ENCODE data around the gene RPTOR. TPM values are rescaled to one million over a fixed set of nuclear protein-coding genes. Genes with fewer than 3 reads are reported as not detected.

The RPTOR gene
- total RNA-seq, 6 experiments from 2014 or later: 34.4 to 39.2 (median 35.5) TPM

DNA sequence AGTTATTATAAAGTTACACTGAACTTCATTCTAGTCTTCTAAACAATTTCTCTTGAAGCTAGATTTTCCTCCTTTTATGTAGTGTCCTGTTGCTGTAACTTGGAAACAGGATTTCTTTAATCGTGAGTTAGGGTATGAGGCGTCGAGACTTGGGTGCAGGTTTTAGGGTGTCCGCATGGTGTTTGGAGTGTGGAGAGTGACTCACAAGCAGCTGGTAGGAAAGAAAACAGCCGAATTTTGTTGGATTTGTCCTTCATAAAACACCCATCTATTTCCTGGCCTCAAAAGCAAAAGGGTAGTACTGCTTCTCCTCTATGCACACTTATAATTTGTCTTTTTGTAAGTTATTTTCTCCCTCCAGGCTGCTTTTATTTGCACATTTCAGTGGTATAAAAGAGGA lies 1.6 kb downstream of the RPTOR start:
- Mint-ChIP-seq H3K4me3 (peak overlapping the region; percentile 97), H3K27me3 (ENCODE audit: insufficient read depth) (no peaks in the 10 kb centered on the region; the same call in 1 of the 2 replicates), H3K36me3 (ENCODE audit: low read depth) (no peaks in the 10 kb centered on the region), H3K4me1 (ENCODE audit: low read depth) (peaks cover 27% of the 10 kb centered on the region), H3K27ac (peak overlapping the region; percentile 96; the same call in 1 of the 2 replicates), H3K9me3 (no peaks in the 10 kb centered on the region)
- no peak for DNase-seq
- TF ChIP-seq, protein P1, sequence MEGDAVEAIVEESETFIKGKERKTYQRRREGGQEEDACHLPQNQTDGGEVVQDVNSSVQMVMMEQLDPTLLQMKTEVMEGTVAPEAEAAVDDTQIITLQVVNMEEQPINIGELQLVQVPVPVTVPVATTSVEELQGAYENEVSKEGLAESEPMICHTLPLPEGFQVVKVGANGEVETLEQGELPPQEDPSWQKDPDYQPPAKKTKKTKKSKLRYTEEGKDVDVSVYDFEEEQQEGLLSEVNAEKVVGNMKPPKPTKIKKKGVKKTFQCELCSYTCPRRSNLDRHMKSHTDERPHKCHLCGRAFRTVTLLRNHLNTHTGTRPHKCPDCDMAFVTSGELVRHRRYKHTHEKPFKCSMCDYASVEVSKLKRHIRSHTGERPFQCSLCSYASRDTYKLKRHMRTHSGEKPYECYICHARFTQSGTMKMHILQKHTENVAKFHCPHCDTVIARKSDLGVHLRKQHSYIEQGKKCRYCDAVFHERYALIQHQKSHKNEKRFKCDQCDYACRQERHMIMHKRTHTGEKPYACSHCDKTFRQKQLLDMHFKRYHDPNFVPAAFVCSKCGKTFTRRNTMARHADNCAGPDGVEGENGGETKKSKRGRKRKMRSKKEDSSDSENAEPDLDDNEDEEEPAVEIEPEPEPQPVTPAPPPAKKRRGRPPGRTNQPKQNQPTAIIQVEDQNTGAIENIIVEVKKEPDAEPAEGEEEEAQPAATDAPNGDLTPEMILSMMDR (IDR thresholded peaks at IDR 0.05): no peak

DNA sequence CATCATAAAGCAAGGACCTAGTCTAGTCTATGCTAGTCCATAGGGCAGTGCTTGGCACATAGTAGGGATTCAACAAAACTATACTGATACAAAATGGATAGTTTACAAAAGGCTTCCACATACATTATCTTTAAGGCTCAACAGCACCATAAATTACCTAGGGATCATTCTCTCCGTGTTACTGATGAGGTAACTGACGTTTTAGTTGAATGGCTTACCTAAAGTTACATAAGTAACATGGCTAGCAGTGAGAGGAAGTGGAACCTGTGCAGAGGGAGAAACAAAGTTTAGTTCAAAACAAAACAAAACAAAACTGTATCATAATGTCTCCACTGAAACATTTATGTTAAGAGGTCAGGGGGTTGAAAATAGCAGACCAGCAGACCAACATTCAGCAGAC lies 7.9 kb downstream of the RPTOR start:
- DNase-seq: no peak
- H3K36me3 Mint-ChIP-seq (ENCODE audit: low read depth): no peaks in the 10 kb centered on the region
- no peak overlapping the region for H3K27ac Mint-ChIP-seq
- TF ChIP-seq, protein P1 (IDR thresholded peaks at IDR 0.05): no peak
- no peaks in the 10 kb centered on the region for H3K9me3 Mint-ChIP-seq
- H3K27me3 Mint-ChIP-seq (ENCODE audit: insufficient read depth): no peaks in the 10 kb centered on the region; the same call in 1 of the 2 replicates
- peaks cover 2% of the 10 kb centered on the region for H3K4me1 Mint-ChIP-seq (ENCODE audit: low read depth)
- H3K4me3 Mint-ChIP-seq: no peak overlapping the region

DNA sequence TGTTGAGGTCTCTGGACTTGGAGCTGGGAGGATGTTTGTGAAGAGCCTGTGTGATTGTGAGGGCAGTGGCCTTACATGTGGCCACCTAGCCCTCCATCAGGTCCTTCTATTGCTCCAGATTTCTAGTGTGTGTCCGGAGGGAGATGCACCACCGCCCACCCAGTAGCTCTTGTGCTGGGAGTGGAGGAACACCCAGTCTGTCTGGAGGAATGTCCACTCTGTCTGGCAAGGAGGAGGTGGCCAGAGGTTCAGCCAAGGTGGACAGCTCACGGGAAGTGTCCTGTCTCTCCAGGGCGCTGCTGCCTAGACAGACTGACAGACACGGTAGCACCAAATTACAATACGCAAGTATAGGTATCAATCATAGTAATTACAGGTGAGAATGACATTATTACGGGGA lies 10.6 kb downstream of the RPTOR start:
- no peaks in the 10 kb centered on the region; the same call in 1 of the 2 replicates for H3K27me3 Mint-ChIP-seq (ENCODE audit: insufficient read depth)
- H3K4me3 Mint-ChIP-seq: no peak overlapping the region
- H3K36me3 Mint-ChIP-seq (ENCODE audit: low read depth): peaks cover 9% of the 10 kb centered on the region; the same call in 1 of the 2 replicates
- peaks cover 20% of the 10 kb centered on the region for H3K4me1 Mint-ChIP-seq (ENCODE audit: low read depth)
- no peak for DNase-seq
- H3K27ac Mint-ChIP-seq: no peak overlapping the region
- H3K9me3 Mint-ChIP-seq: no peaks in the 10 kb centered on the region
- TF ChIP-seq, protein P1 (IDR thresholded peaks at IDR 0.05): no peak

DNA sequence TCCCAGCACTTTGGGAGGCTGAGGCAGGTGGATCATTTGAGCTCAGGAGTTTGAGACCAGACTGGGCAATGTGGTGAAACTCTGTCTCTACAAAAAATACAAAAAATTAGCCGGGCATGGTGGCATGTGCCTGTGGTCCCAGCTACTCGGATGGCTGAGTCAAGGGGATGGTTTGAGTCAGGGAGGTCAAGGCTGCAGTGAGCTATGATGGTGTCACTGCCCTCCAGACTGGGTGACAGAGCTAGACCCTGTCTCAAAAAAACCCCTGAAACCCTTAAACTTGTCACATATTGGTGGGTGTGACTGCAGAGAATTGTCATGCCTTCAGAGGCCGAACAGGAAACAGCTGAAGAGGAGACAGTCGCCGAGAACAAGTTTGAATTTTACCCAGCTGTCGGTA lies 13.4 kb downstream of the RPTOR start:
- H3K27ac Mint-ChIP-seq: no peak overlapping the region
- TF ChIP-seq, protein P1 (IDR thresholded peaks at IDR 0.05): no peak
- H3K36me3 Mint-ChIP-seq (ENCODE audit: low read depth): peaks cover 9% of the 10 kb centered on the region; the same call in 1 of the 2 replicates
- no peaks in the 10 kb centered on the region for H3K9me3 Mint-ChIP-seq
- no peaks in the 10 kb centered on the region; the same call in 1 of the 2 replicates for H3K27me3 Mint-ChIP-seq (ENCODE audit: insufficient read depth)
- peaks cover 35% of the 10 kb centered on the region for H3K4me1 Mint-ChIP-seq (ENCODE audit: low read depth)
- DNase-seq: no peak
- H3K4me3 Mint-ChIP-seq: no peak overlapping the region

DNA sequence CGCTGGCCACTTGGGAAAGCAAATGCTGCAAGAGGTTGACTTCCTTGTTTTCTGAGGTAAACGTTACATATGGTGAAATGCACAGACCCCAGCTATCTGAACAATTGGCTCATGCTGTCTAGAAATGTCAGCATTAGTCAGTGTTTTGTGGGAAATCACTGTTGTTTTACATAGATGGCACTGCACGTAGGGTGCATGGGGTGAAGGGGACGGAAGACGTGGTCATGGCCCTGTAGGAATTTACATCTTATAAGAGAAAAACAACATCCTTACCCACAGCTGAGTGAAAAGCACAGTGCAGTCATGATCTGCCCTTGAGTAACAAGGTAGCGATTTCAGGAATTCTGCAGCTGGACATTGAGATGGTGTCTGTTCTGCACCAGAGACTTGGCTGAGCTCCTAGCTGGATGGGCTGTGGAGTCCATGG lies 15.2 kb downstream of the RPTOR start:
- no peaks in the 10 kb centered on the region; the same call in 1 of the 2 replicates for H3K27me3 Mint-ChIP-seq (ENCODE audit: insufficient read depth)
- DNase-seq: peak; percentile 25
- H3K27ac Mint-ChIP-seq: peak overlapping the region; percentile 75
- H3K36me3 Mint-ChIP-seq (ENCODE audit: low read depth): peaks cover 9% of the 10 kb centered on the region; the same call in 1 of the 2 replicates
- peaks cover 35% of the 10 kb centered on the region for H3K4me1 Mint-ChIP-seq (ENCODE audit: low read depth)
- H3K9me3 Mint-ChIP-seq: no peaks in the 10 kb centered on the region
- TF ChIP-seq, protein P1 (IDR thresholded peaks at IDR 0.05): no peak
- peak overlapping the region; percentile 44 for H3K4me3 Mint-ChIP-seq

All from HFFc6 (cell line).